ENCODE measurements around the gene PCNA.

Gene PCNA

DNA sequence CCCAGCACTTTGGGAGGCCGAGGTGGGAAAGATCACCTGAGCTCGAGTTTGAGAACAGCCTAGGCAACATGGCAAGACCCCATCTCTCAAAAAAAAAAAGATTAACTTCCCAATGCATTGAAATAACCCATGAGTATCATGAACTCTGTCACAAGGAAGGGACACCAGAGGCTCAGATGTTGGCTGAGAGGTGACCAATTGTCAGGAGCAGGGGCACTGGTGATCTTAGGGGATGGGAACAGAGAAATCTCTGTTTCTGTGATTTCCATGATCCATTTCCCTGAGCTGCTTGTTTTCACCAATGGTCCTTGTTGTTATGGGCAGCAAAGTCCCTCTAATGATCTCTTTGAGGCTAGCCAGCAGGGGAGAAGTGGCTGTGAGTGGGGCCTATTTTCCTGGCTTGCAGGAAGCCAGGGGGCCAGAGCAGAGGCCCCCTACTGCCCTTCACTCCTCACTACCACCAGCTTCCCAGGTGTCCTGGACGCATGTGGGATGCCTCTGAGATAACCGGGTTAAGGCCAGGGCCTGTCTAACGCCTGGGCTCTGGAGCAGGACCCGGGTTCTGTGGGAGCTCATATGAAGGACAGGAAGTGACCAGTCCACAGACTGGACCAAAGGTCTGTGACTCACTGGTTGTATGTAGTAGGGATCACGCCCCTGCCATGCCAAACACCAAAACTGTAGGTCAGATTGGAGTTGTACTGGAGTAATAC is 54.4 kb downstream of the PCNA start:
- peak; percentile 39 for DNase-seq (ENCODE audit: low spot score)

All from AG08395 (cell line).